IMR-90 (cell line): Measurements from ENCODE around the gene MAML2. TPM values are rescaled to one million over a fixed set of nuclear protein-coding genes. Genes with fewer than 3 reads are reported as not detected.

Experiments
- ATAC-seq: fragments of 200-7000 bp; cut with Tn5 transposase; 2 replicates; pipeline ENCODE4 v1.9.1; 2020; ENCODE audit warnings: low read depth, mild to moderate bottlenecking, moderate library complexity
- BruUV-seq: library from RNA; stranded (reverse); fragments of 400-500 nt; replicated peaks from 2 replicates; lab custom pipeline; 2021; lab: Mats Ljungman, UMichigan
- CTCF ChIA-PET: fragments of 300-600 bp; formaldehyde crosslinking; extraction: SDS; loops from one replicate; lab custom pipeline; 2021; ENCODE audit warnings: antibody characterized with exemption; lab: Yijun Ruan, JAX
- POLR2A ChIA-PET: fragments of 300-600 bp; sonication (Branson Sonifier 250); formaldehyde crosslinking; loops from one replicate; lab custom pipeline; 2022; ENCODE audit warnings: antibody characterized with exemption; ENCODE audit not compliant: unreplicated experiment; lab: Charles Lee
- DNase-seq: peaks from one replicate; pipeline ENCODE4 v3.0.0; 2013
- H2AFZ ChIP-seq: replicated peaks from 2 replicates; pipeline ENCODE3; 2013; ENCODE audit warnings: low read length, mild to moderate bottlenecking; ENCODE audit not compliant: poor library complexity
- H2AK5ac ChIP-seq: 2 replicates; pipeline ENCODE4 v1.6.1; 2013; ENCODE audit warnings: low read depth, low read length, inconsistent platforms
- H2AK9ac ChIP-seq: replicated peaks from 2 replicates; pipeline ENCODE3; 2013; ENCODE audit warnings: mild to moderate bottlenecking, low read depth, low read length, moderate library complexity; ENCODE audit not compliant: poor library complexity
- H2BK120ac ChIP-seq: 2 replicates; pipeline ENCODE4 v1.6.1; 2013; ENCODE audit warnings: low read depth, low read length, inconsistent platforms
- H2BK15ac ChIP-seq: 3 replicates; pipeline ENCODE4 v1.6.1; 2013; ENCODE audit warnings: low read depth, low read length, inconsistent platforms
- H2BK20ac ChIP-seq: 2 replicates; pipeline ENCODE4 v1.6.1; 2013; ENCODE audit warnings: low read depth, mild to moderate bottlenecking, inconsistent platforms, low read length, moderate library complexity
- H2BK5ac ChIP-seq: 2 replicates; pipeline ENCODE4 v1.6.1; 2013; ENCODE audit warnings: mild to moderate bottlenecking, low read depth, low read length, inconsistent platforms; ENCODE audit not compliant: poor library complexity, severe bottlenecking
- H3K14ac ChIP-seq: replicated peaks from 2 replicates; pipeline ENCODE4 v1.6.1; 2013; ENCODE audit warnings: low read depth, low read length, inconsistent platforms
- H3K18ac ChIP-seq: 2 replicates; pipeline ENCODE4 v1.6.1; 2013; ENCODE audit warnings: low read depth, low read length, control low read depth
- H3K23ac ChIP-seq: 2 replicates; pipeline ENCODE4 v1.6.1; 2013; ENCODE audit warnings: low read depth, low read length, inconsistent platforms
- H3K27ac ChIP-seq: 2 replicates; pipeline ENCODE4 v1.5.1; 2013; ENCODE audit warnings: mild to moderate bottlenecking, control low read depth, low read length; ENCODE audit not compliant: insufficient read depth
- H3K27me3 ChIP-seq: 2 replicates; pipeline ENCODE4 v1.6.1; 2013; ENCODE audit warnings: low read length; ENCODE audit not compliant: control insufficient read depth, insufficient read depth
- H3K36me3 ChIP-seq: 2 replicates; pipeline ENCODE4 v1.6.1; 2013; ENCODE audit warnings: low read length, mixed read lengths; ENCODE audit not compliant: control insufficient read depth, insufficient read depth
- H3K4ac ChIP-seq: 2 replicates; pipeline ENCODE4 v1.6.1; 2013; ENCODE audit warnings: low read depth, low read length, inconsistent platforms
- H3K4me1 ChIP-seq: 2 replicates; pipeline ENCODE4 v1.6.1; 2013; ENCODE audit warnings: low read length, mixed read lengths; ENCODE audit not compliant: control insufficient read depth, insufficient read depth
- H3K4me2 ChIP-seq: 2 replicates; pipeline ENCODE4 v1.6.1; 2013; ENCODE audit warnings: low read depth, mild to moderate bottlenecking, control low read depth, low read length, moderate library complexity
- H3K4me3 ChIP-seq: 2 replicates; pipeline ENCODE4 v1.5.1; 2013; ENCODE audit warnings: low read depth, mild to moderate bottlenecking, control low read depth, low read length, moderate library complexity; ENCODE audit not compliant: insufficient read depth
- H3K56ac ChIP-seq: 2 replicates; pipeline ENCODE4 v1.6.1; 2013; ENCODE audit warnings: low read length, inconsistent platforms; ENCODE audit not compliant: insufficient read depth; ENCODE audit errors: extremely low read depth
- H3K79me1 ChIP-seq, 2 experiments: 2 replicates each; pipeline ENCODE4 v1.6.1; 2013; ENCODE audit warnings: low read length in 2 of 2, inconsistent platforms in 1 of 2, low read depth in 1 of 2
- H3K9ac ChIP-seq: 2 replicates; pipeline ENCODE4 v1.6.1; 2013; ENCODE audit warnings: low read depth, low read length, control low read depth
- H3K9me1 ChIP-seq: 2 replicates; pipeline ENCODE4 v1.6.1; 2013; ENCODE audit warnings: low read length, inconsistent platforms; ENCODE audit not compliant: insufficient read depth
- H3K9me3 ChIP-seq: 2 replicates; pipeline ENCODE4 v1.6.1; 2013; ENCODE audit warnings: low read length; ENCODE audit not compliant: control insufficient read depth, insufficient read depth
- H4K20me1 ChIP-seq: 2 replicates; pipeline ENCODE4 v1.6.1; 2013; ENCODE audit warnings: low read length, inconsistent platforms; ENCODE audit not compliant: insufficient read depth
- H4K5ac ChIP-seq: 2 replicates; pipeline ENCODE4 v1.6.1; 2013; ENCODE audit warnings: mild to moderate bottlenecking, low read depth, low read length, control low read depth
- H4K8ac ChIP-seq, 2 experiments: 2 replicates each; pipeline ENCODE4 v1.6.1; 2013; ENCODE audit warnings: low read depth in 2 of 2, low read length in 2 of 2, control low read depth in 1 of 2, inconsistent platforms in 1 of 2
- H4K91ac ChIP-seq: 2 replicates; pipeline ENCODE4 v1.6.1; 2013; ENCODE audit warnings: low read depth, low read length, inconsistent platforms; ENCODE audit not compliant: insufficient read depth
- BHLHE40 ChIP-seq: fragments of 150-350 bp; IDR thresholded peaks from 2 replicates; pipeline ENCODE4 v1.6.1; 2016; ENCODE audit warnings: mild to moderate bottlenecking, low read depth, low read length
- CEBPB ChIP-seq: IDR thresholded peaks from 2 replicates; pipeline ENCODE4 v1.6.1; 2012; ENCODE audit warnings: low read depth, low read length, improper control_type of control experiment
- CHD1 ChIP-seq: IDR thresholded peaks from 2 replicates; pipeline ENCODE4 v1.6.1; 2012; ENCODE audit warnings: low read depth, low read length, improper control_type of control experiment
- FOS ChIP-seq: fragments of 150-350 bp; IDR thresholded peaks from 2 replicates; pipeline ENCODE4 v1.6.1; 2016; ENCODE audit warnings: low read depth, low read length
- MAFK ChIP-seq: IDR thresholded peaks from 2 replicates; pipeline ENCODE4 v1.6.1; 2012; ENCODE audit warnings: low read depth, low read length, improper control_type of control experiment
- MAZ ChIP-seq: IDR thresholded peaks from 2 replicates; pipeline ENCODE4 v1.6.1; 2012; ENCODE audit warnings: low read depth, mild to moderate bottlenecking, low read length, improper control_type of control experiment, moderate library complexity, borderline replicate concordance
- MXI1 ChIP-seq: IDR thresholded peaks from 2 replicates; pipeline ENCODE4 v1.6.1; 2012; ENCODE audit warnings: low read depth, mild to moderate bottlenecking, low read length, moderate library complexity, borderline replicate concordance
- NFE2L2 ChIP-seq: fragments of 150-350 bp; IDR thresholded peaks from 2 replicates; pipeline ENCODE4 v1.6.1; 2016; ENCODE audit warnings: low read depth, mild to moderate bottlenecking, low read length
- POLR2A ChIP-seq: IDR thresholded peaks from 2 replicates; pipeline ENCODE4 v1.6.1; 2012; ENCODE audit warnings: mild to moderate bottlenecking, low read depth, low read length
- RAD21 ChIP-seq: IDR thresholded peaks from 2 replicates; pipeline ENCODE4 v1.6.1; 2012; ENCODE audit warnings: low read length, improper control_type of control experiment
- RCOR1 ChIP-seq: IDR thresholded peaks from 2 replicates; pipeline ENCODE4 v1.6.1; 2012; ENCODE audit warnings: mild to moderate bottlenecking, low read length, improper control_type of control experiment; ENCODE audit not compliant: insufficient replicate concordance
- RFX5 ChIP-seq: IDR thresholded peaks from 2 replicates; pipeline ENCODE4 v1.8.0; 2012; ENCODE audit warnings: low read depth, mild to moderate bottlenecking, low read length, moderate library complexity
- SMC3 ChIP-seq: fragments of 150-350 bp; IDR thresholded peaks from 2 replicates; pipeline ENCODE4 v1.6.1; 2016; ENCODE audit warnings: low read depth, mild to moderate bottlenecking, antibody characterized with exemption, low read length, moderate library complexity
- WGBS, 2 experiments: methylation state at CpG; one replicate each; pipeline versions ENCODE4 v1.1.5 to v1.1.7; 2013; ENCODE audit warnings: missing lambda C conversion rate in 2 of 2; ENCODE audit not compliant: insufficient read length in 1 of 2; ENCODE audit errors: extremely low coverage in 2 of 2; 5-methylcytosine and 5-hydroxymethylcytosine counted together
- dilution Hi-C: fragments of 300-500 bp; cut with HindIII; formaldehyde crosslinking; loops from one replicate; pipeline ENCODE4 v1.14.3; 2018; ENCODE audit warnings: low sequenced_read_pairs; ENCODE audit not compliant: unreplicated experiment
- in situ Hi-C: fragments of 300-500 bp; cut with MboI; formaldehyde crosslinking; loops from 3 replicates; pipeline ENCODE4 v1.14.3; 2019; ENCODE audit warnings: low sequenced_read_pairs, inconsistent platforms, mixed read lengths
- intact Hi-C: fragments of 100-400 bp; cut with micrococcal nuclease; formaldehyde crosslinking; loops from 2 replicates; pipeline ENCODE4 v1.10.0; 2022
- polyA plus RNA-seq, 3 experiments: library from polyadenylated mRNA; depleted of rRNA; stranded (reverse); fragments of >200 nt; gene quantifications; 2 replicates each; pipeline ENCODE4 v1.2.3, GENCODE V29; 2012; ENCODE audit warnings: low replicate concordance in 1 of 3
- total RNA-seq: library from RNA; depleted of rRNA; stranded (reverse); fragments of >200 nt; gene quantifications from 2 replicates; pipeline ENCODE4 v1.2.3, GENCODE V29; 2012
- TF ChIP-seq, protein P1 (sequence below): conservative IDR thresholded peaks from 2 replicates; pipeline ENCODE4 v1.5.1; 2012; ENCODE audit warnings: mild to moderate bottlenecking, low read depth, low read length, improper control_type of control experiment
- TF ChIP-seq, protein P2 (sequence below): fragments of 150-350 bp; IDR thresholded peaks from 2 replicates; pipeline ENCODE4 v1.6.1; 2017; ENCODE audit warnings: mild to moderate bottlenecking, antibody characterized with exemption, low read length, low read depth
- TF ChIP-seq, protein P3 (sequence below): fragments of 150-350 bp; IDR thresholded peaks from 2 replicates; pipeline ENCODE4 v1.6.1; 2016; ENCODE audit warnings: low read depth, mild to moderate bottlenecking, low read length, moderate library complexity, borderline replicate concordance

MAML2 gene
- total and polyA plus RNA-seq, 2 of the 4 experiments (the other 2 are of a cell fraction), result 15.0 to 19.5 TPM

DNA sequence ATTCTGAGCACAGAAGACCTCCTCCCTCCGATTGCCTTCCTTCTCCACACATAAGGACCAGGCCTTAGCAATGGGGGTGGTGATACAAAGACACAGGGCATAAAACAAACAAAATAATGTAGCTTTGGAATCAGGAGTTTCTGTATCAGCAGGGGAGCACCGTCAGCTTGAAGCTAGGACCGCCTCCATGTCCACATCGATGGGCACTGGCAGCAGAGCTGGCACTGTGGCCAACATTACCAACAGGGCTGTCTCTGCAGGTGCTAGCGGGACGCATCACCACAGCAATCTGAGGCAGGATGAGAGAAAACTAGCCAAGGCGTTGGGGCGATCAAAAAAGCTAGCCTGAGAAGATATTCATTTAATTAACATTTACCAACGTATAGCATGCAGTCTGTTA lies 201.4 kb downstream of the MAML2 start:
- Histone ChIP-seq H3K36me3 (no peaks in the 10 kb centered on the region), H2BK20ac (no peak overlapping the region), H3K79me1 (peaks cover 29 to 64% of the 10 kb centered on the region in 2 experiments), H3K9me3 (no peaks in the 10 kb centered on the region), H2AFZ (no peak overlapping the region), H4K91ac (no peak overlapping the region), H3K4me2 (no peak overlapping the region), H2AK9ac (no peak overlapping the region), H2BK5ac (no peak overlapping the region), H2BK120ac (no peak overlapping the region), H4K5ac (no peak overlapping the region), H3K4me3 (no peak overlapping the region), H3K14ac (no peak overlapping the region), H3K9me1 (peaks cover 4% of the 10 kb centered on the region), H4K8ac (no peak overlapping the region), H3K9ac (no peak overlapping the region), H3K23ac (no peak overlapping the region), H3K27me3 (no peaks in the 10 kb centered on the region), H4K20me1 (no peaks in the 10 kb centered on the region), H3K27ac (no peak overlapping the region), H3K18ac (no peak overlapping the region), H3K4ac (no peak overlapping the region), H3K56ac (no peak overlapping the region), H3K4me1 (peaks cover 12% of the 10 kb centered on the region), H2AK5ac (no peak overlapping the region; the same call in 1 of the 2 replicates), H2BK15ac (no peak overlapping the region)
- TF ChIP-seq MXI1 (no peak), POLR2A (no peak), SMC3 (no peak), CHD1 (no peak), MAFK (no peak), FOS (no peak), RCOR1 (no peak), BHLHE40 (no peak), NFE2L2 (no peak), RFX5 (no peak), CEBPB (no peak), RAD21 (no peak), MAZ (no peak)
- TF ChIP-seq, protein P1, sequence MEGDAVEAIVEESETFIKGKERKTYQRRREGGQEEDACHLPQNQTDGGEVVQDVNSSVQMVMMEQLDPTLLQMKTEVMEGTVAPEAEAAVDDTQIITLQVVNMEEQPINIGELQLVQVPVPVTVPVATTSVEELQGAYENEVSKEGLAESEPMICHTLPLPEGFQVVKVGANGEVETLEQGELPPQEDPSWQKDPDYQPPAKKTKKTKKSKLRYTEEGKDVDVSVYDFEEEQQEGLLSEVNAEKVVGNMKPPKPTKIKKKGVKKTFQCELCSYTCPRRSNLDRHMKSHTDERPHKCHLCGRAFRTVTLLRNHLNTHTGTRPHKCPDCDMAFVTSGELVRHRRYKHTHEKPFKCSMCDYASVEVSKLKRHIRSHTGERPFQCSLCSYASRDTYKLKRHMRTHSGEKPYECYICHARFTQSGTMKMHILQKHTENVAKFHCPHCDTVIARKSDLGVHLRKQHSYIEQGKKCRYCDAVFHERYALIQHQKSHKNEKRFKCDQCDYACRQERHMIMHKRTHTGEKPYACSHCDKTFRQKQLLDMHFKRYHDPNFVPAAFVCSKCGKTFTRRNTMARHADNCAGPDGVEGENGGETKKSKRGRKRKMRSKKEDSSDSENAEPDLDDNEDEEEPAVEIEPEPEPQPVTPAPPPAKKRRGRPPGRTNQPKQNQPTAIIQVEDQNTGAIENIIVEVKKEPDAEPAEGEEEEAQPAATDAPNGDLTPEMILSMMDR, result no peak
- TF ChIP-seq, protein P2, sequence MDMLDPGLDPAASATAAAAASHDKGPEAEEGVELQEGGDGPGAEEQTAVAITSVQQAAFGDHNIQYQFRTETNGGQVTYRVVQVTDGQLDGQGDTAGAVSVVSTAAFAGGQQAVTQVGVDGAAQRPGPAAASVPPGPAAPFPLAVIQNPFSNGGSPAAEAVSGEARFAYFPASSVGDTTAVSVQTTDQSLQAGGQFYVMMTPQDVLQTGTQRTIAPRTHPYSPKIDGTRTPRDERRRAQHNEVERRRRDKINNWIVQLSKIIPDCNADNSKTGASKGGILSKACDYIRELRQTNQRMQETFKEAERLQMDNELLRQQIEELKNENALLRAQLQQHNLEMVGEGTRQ, result no peak
- TF ChIP-seq, protein P3, sequence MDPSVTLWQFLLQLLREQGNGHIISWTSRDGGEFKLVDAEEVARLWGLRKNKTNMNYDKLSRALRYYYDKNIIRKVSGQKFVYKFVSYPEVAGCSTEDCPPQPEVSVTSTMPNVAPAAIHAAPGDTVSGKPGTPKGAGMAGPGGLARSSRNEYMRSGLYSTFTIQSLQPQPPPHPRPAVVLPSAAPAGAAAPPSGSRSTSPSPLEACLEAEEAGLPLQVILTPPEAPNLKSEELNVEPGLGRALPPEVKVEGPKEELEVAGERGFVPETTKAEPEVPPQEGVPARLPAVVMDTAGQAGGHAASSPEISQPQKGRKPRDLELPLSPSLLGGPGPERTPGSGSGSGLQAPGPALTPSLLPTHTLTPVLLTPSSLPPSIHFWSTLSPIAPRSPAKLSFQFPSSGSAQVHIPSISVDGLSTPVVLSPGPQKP, result no peak
- CTCF ChIA-PET, result no interaction called here
- no TSS peak for BruUV-seq
- intact Hi-C loops (loop anchor here (2.0 kb wide), 1 partner anchor 29 kb away; no protein-coding TSS in a partner anchor), dilution Hi-C loops (no loop called here), in situ Hi-C loops (no loop called here)
- WGBS, 2 experiments, result 98% methylated on average over 5 of the region's 9 CpGs; no CpG with 5 or more reads in 1 of the 2 experiments
- ATAC-seq (no peak), DNase-seq (no peak)
- POLR2A ChIA-PET, result no interaction called here
